OCI-LY3 (cell line): ENCODE data around the gene RFX3.

Experiments used
- EZH2phosphoT487 ChIP-seq: fragments of 200-600 bp; shearing (Covaris generic); IDR thresholded peaks from 2 replicates; pipeline ENCODE4 v1.6.1; 2018; ENCODE audit warnings: antibody characterized with exemption, mixed run types, low read depth
- TF ChIP-seq, protein P1 (sequence below): fragments of 200-600, 300-600 bp; sonication (generic); IDR thresholded peaks from 2 replicates; pipeline ENCODE4 v1.5.1; 2014; ENCODE audit warnings: antibody characterized with exemption, low read length, low read depth

DNA sequence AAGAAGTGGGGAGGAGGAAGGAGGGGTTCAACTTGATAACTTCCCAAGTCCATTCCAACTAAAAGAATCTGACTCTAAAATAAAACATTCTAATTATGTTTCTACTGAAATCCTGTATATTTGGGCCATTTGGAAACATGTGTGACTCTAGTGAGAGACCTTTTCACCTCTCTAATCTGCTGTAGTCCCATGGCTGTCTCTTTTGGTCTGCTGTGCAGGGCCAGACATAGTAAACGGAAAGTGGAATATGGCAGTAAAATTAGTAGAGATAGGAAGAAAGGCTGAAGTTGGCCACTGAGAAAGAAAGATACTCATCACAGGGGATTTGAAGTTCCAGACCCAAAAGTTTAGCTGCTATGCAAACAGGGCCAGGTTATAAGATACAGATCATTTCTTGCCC is 15.9 kb downstream of the RFX3 start:
- TF ChIP-seq, protein P1, sequence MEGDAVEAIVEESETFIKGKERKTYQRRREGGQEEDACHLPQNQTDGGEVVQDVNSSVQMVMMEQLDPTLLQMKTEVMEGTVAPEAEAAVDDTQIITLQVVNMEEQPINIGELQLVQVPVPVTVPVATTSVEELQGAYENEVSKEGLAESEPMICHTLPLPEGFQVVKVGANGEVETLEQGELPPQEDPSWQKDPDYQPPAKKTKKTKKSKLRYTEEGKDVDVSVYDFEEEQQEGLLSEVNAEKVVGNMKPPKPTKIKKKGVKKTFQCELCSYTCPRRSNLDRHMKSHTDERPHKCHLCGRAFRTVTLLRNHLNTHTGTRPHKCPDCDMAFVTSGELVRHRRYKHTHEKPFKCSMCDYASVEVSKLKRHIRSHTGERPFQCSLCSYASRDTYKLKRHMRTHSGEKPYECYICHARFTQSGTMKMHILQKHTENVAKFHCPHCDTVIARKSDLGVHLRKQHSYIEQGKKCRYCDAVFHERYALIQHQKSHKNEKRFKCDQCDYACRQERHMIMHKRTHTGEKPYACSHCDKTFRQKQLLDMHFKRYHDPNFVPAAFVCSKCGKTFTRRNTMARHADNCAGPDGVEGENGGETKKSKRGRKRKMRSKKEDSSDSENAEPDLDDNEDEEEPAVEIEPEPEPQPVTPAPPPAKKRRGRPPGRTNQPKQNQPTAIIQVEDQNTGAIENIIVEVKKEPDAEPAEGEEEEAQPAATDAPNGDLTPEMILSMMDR = no peak
- no peak for TF ChIP-seq EZH2phosphoT487
